Right lobe of liver (tissue), 6 donors: ENCODE measurements around the gene PICALM. TPM values are rescaled to one million over a fixed set of nuclear protein-coding genes. Genes with fewer than 3 reads are reported as not detected.

Experiments
- ATAC-seq, 4 donors: fragments of 200-7000 bp; cut with Tn5 transposase; one replicate each; pipeline ENCODE4 v1.9.1; 2020; ENCODE audit warnings: mild to moderate bottlenecking in 4 of 4, moderate library complexity in 4 of 4
- DNase-seq, 3 donors: peaks; one replicate each; pipeline ENCODE4 v3.0.0-alpha.2; 2020
- H3K27ac ChIP-seq, 3 donors: fragments of 200-600 bp; one replicate each; pipeline ENCODE4 v1.8.0; 2022
- H3K27me3 ChIP-seq, 2 donors: fragments of 200-600 bp; one replicate each; pipeline ENCODE4 v1.8.0; 2022
- H3K36me3 ChIP-seq, 4 donors: fragments of 200-600 bp; sonication (generic) in 1 of 4; one replicate each; pipeline versions ENCODE4 v1.5.1 to v1.8.0; 2017 to 2022; ENCODE audit warnings: control low read depth in 1 of 4
- H3K4me1 ChIP-seq, 4 donors: fragments of 200-600 bp; sonication (generic) in 1 of 4; one replicate each; pipeline versions ENCODE4 v1.5.1 to v1.8.0; 2017 to 2022; ENCODE audit warnings: control low read depth in 1 of 4
- H3K4me3 ChIP-seq, 3 donors: fragments of 200-600 bp; one replicate each; pipeline ENCODE4 v1.8.0; 2022
- H3K9me3 ChIP-seq, 4 donors: fragments of 200-600 bp; sonication (generic) in 1 of 4; one replicate each; pipeline versions ENCODE4 v1.5.1 to v1.8.0; 2017 to 2022; ENCODE audit warnings: control low read depth in 1 of 4
- CTCF ChIP-seq, 4 donors: fragments of 200-600 bp in 3 of 4; fragments of 450-650 bp in 1 of 4; IDR thresholded peaks; one replicate each; pipeline versions ENCODE4 v1.5.1 to v1.8.0; 2016 to 2022; ENCODE audit warnings: antibody characterized with exemption in 4 of 4, mild to moderate bottlenecking in 2 of 4
- POLR2A ChIP-seq: fragments of 450-650 bp; IDR thresholded peaks from one replicate; pipeline ENCODE4 v1.6.1; 2017; ENCODE audit warnings: antibody characterized with exemption, mild to moderate bottlenecking
- WGBS: methylation state at CpG from one replicate; pipeline ENCODE4 v1.1.6; 2018; ENCODE audit warnings: low coverage, low lambda C conversion rate; ENCODE audit not compliant: insufficient coverage; ENCODE audit errors: missing lambda C conversion rate; 5-methylcytosine and 5-hydroxymethylcytosine counted together
- intact Hi-C, 2 donors: fragments of 100-400 bp; cut with DNase I; formaldehyde crosslinking; loops; one replicate each; pipeline versions ENCODE4 v1.11.2 to v1.14.1; 2022
- total RNA-seq, 6 experiments: library from RNA; depleted of rRNA in 2 of 6; stranded (reverse); fragments of >200 nt in 2 of 6; fragmentation: NEBNext Ultra II Directional in 3 of 6; extraction: Animal tissue kit (Norgen Biotek cat#: 25700) in 3 of 6; gene quantifications; one replicate each; pipeline versions ENCODE4 v1.1.0 to v1.2.4, GENCODE V29; 2016 to 2023
- donor health status: DM: no; HTN: yes; CAD: no.
- donor health status: DM: no; HTN: no; CAD: no.
- donor health status: DM: no; HTN: no; CAD: no.
- donor health status: DM: no; HTN: yes; CAD: no.
- donor health status: DM: no; HTN: yes; CAD: no.

Gene PICALM
- total RNA-seq, 6 experiments from 2014 or later, result 84.1 to 137 (median 97.6) TPM

DNA sequence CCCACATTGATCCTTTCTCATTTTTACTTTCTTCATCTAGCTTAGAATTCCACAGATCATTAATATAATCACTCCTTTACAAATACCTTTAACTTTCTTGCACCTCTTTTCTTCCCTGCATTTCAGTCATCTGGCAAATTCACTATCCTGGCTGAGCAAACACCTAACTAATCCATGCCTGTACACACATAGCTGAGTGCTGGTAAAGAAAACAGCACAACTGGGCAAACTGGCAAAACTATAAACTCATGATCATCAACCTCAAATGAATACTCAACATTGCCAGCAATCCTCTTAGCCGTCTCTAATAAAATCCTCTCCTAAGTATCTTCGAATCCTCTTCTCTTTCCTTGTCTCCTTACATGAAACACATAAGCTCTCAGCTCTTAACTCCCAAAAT is 52.4 kb downstream of the PICALM start:
- intact Hi-C loops, result no loop called here
- H3K4me1 ChIP-seq, result peaks cover 0 to 3% (median 0%) of the 10 kb centered on the region in 4 donors
- H3K27ac ChIP-seq, result no peak overlapping the region
- 88% methylated on average over 2 of the region's 2 CpGs for WGBS
- H3K36me3 ChIP-seq, result peaks cover 0 to 44% (median 6%) of the 10 kb centered on the region in 4 donors
- H3K9me3 ChIP-seq, result no peaks in the 10 kb centered on the region
- no peak for ATAC-seq
- TF ChIP-seq POLR2A (no peak), CTCF (IDR thresholded peaks at IDR 0.05) (no peak)
- H3K4me3 ChIP-seq, result no peak overlapping the region
- no peaks in the 10 kb centered on the region for H3K27me3 ChIP-seq
- DNase-seq, result no peak

GRCh38 chr11:86015699-86016098 is 53.2 kb downstream of the PICALM start:
- Histone ChIP-seq H3K4me1 (peaks cover 0 to 3% (median 0%) of the 10 kb centered on the region in 4 donors), H3K4me3 (no peak overlapping the region), H3K27ac (no peak overlapping the region), H3K36me3 (peaks cover 3 to 49% (median 8%) of the 10 kb centered on the region in 4 donors), H3K27me3 (no peaks in the 10 kb centered on the region), H3K9me3 (no peaks in the 10 kb centered on the region)
- ATAC-seq (no peak), DNase-seq (no peak)
- intact Hi-C loops, result no loop called here
- TF ChIP-seq POLR2A (no peak), CTCF (IDR thresholded peaks at IDR 0.05) (no peak)
- 84% methylated on average over 4 of the region's 4 CpGs for WGBS

- Histone ChIP-seq H3K27ac (no peak overlapping the region), H3K36me3 (peaks cover 4 to 56% (median 7%) of the 10 kb centered on the region in 4 donors), H3K4me1 (peaks cover 0 to 3% (median 0%) of the 10 kb centered on the region in 4 donors), H3K27me3 (no peaks in the 10 kb centered on the region), H3K4me3 (no peak overlapping the region), H3K9me3 (no peaks in the 10 kb centered on the region)
- TF ChIP-seq POLR2A, result no peak
- no peak for TF ChIP-seq CTCF (IDR thresholded peaks at IDR 0.05)
- WGBS, result 73% methylated on average over 2 of the region's 2 CpGs
- intact Hi-C loops, result no loop called here
- DNase-seq (no peak), ATAC-seq (no peak)
Observed at GRCh38 chr11:86014221-86014620, 54.7 kb downstream of the PICALM start.

DNA sequence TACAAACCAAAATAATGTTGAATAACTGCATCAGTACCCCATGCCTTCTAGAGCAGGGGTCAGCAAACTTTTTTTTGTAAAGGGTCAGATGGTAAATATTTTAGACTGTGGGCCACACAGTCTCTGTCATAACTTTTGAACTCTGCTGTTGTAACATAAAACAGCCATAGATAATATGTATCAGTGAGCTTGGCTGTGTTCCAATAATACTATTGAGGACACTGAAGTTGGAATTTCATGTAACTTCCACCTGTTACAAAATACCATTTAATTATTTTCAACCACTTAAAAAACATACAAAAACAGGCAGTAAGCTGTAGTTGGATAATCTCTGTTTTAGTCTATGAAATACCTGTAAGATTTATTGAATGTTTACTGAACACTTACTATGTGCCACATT is 55.2 kb downstream of the PICALM start:
- H3K4me3 ChIP-seq, result no peak overlapping the region
- no peak for TF ChIP-seq CTCF (IDR thresholded peaks at IDR 0.05)
- TF ChIP-seq POLR2A, result no peak
- DNase-seq, result no peak
- H3K4me1 ChIP-seq, result peaks cover 0 to 3% (median 0%) of the 10 kb centered on the region in 4 donors
- no peak for ATAC-seq
- no peak overlapping the region for H3K27ac ChIP-seq
- no peaks in the 10 kb centered on the region for H3K27me3 ChIP-seq
- intact Hi-C loops, result no loop called here
- H3K36me3 ChIP-seq, result peaks cover 4 to 52% (median 7%) of the 10 kb centered on the region in 4 donors
- no peaks in the 10 kb centered on the region for H3K9me3 ChIP-seq

GRCh38 chr11:86011175-86011574 is 57.7 kb downstream of the PICALM start:
- 86% methylated on average over 1 of the region's 1 CpG for WGBS
- no peak overlapping the region for H3K27ac ChIP-seq
- no peaks in the 10 kb centered on the region for H3K27me3 ChIP-seq
- intact Hi-C loops, result no loop called here
- TF ChIP-seq CTCF (IDR thresholded peaks at IDR 0.05) (no peak), POLR2A (no peak)
- ATAC-seq, result no peak
- peaks cover 4 to 71% (median 14%) of the 10 kb centered on the region in 4 donors for H3K36me3 ChIP-seq
- no peak overlapping the region for H3K4me3 ChIP-seq
- H3K9me3 ChIP-seq, result no peaks in the 10 kb centered on the region
- no peak for DNase-seq
- peaks cover 0 to 3% (median 0%) of the 10 kb centered on the region in 4 donors for H3K4me1 ChIP-seq
